Measurements from ENCODE around the gene MAST4.

GRCh38 chr5:66779528-66779927 is 183.3 kb downstream of the MAST4 start:
- TF ChIP-seq ZBTB33 (IDR thresholded peaks at IDR 0.05) (no peak), CTCF (IDR thresholded peaks at IDR 0.05; ENCODE audit: low read depth, low read length, missing input control) (no peak), YY1 (IDR thresholded peaks at IDR 0.05) (no peak), EGR1 (IDR thresholded peaks at IDR 0.05; ENCODE audit: low read depth in 2 of 2) (no peak), RAD21 (IDR thresholded peaks at IDR 0.05) (no peak), ATF3 (IDR thresholded peaks at IDR 0.05) (no peak), TAF1 (conservative IDR thresholded peaks at IDR 0.05) (no peak), GABPA (IDR thresholded peaks at IDR 0.05 in 1 of 2, conservative IDR thresholded peaks at IDR 0.05 in 1 of 2) (no peak), FOXA2 (IDR thresholded peaks at IDR 0.05) (no peak), JUND (IDR thresholded peaks at IDR 0.05) (no peak)

Data from liver (tissue), 3 donors.